GM23338 (cell line): ENCODE data around the gene COX15. TPM values are rescaled to one million over a fixed set of nuclear protein-coding genes. Genes with fewer than 3 reads are reported as not detected.

Experiments used
- ATAC-seq: fragments of 200-7000 bp; cut with Tn5 transposase; 3 replicates; pipeline ENCODE4 v1.9.1; 2020
- DNase-seq: peaks from one replicate; pipeline ENCODE4 v3.0.0-alpha.2; 2015; ENCODE audit warnings: low spot score
- H2AFZ ChIP-seq: fragments of 200-600 bp; sonication (generic); 2 replicates; pipeline ENCODE4 v1.8.0; 2016; ENCODE audit warnings: antibody characterized with exemption, mild to moderate bottlenecking, moderate library complexity
- H3F3A ChIP-seq: fragments of 200-600 bp; sonication (generic); replicated peaks from 2 replicates; pipeline ENCODE4 v1.8.0; 2017; ENCODE audit warnings: antibody characterized with exemption, mixed run types, low read depth
- H3K27ac ChIP-seq: fragments of 200-600 bp; sonication (generic); 2 replicates; pipeline ENCODE4 v1.6.1; 2016; ENCODE audit warnings: low read depth
- H3K27me3 ChIP-seq: fragments of 200-600 bp; sonication (generic); 2 replicates; pipeline ENCODE4 v1.8.0; 2016; ENCODE audit warnings: mild to moderate bottlenecking, mixed run types, moderate library complexity; ENCODE audit not compliant: insufficient read depth
- H3K36me3 ChIP-seq: fragments of 200-600 bp; sonication (generic); 2 replicates; pipeline ENCODE4 v1.8.0; 2016; ENCODE audit warnings: mild to moderate bottlenecking; ENCODE audit not compliant: insufficient read depth
- H3K4me1 ChIP-seq: fragments of 200-600 bp; sonication (generic); 2 replicates; pipeline ENCODE4 v1.8.0; 2016; ENCODE audit warnings: mild to moderate bottlenecking, moderate library complexity; ENCODE audit not compliant: insufficient read depth
- H3K4me2 ChIP-seq: fragments of 200-600 bp; sonication (generic); 2 replicates; pipeline ENCODE4 v1.7.1; 2017; ENCODE audit warnings: mixed run types
- H3K4me3 ChIP-seq: fragments of 200-600 bp; sonication (generic); 2 replicates; pipeline ENCODE4 v1.6.1; 2016; ENCODE audit warnings: mixed run types
- H3K79me2 ChIP-seq: fragments of 200-600 bp; sonication (generic); replicated peaks from 2 replicates; pipeline ENCODE4 v1.8.0; 2017; ENCODE audit warnings: mild to moderate bottlenecking; ENCODE audit not compliant: insufficient read depth
- H3K9me2 ChIP-seq: fragments of 200-600 bp; sonication (generic); 2 replicates; pipeline ENCODE4 v1.8.0; 2017; ENCODE audit not compliant: insufficient read depth
- H4K20me1 ChIP-seq: fragments of 200-600 bp; sonication (generic); replicated peaks from 2 replicates; pipeline ENCODE4 v1.8.0; 2017; ENCODE audit warnings: mild to moderate bottlenecking; ENCODE audit not compliant: insufficient read depth
- H3K27ac Mint-ChIP-seq: 2 replicates; pipeline ENCODE4 v1.8.0; 2020; ENCODE audit warnings: inconsistent platforms, mild to moderate bottlenecking, moderate library complexity, mixed read lengths
- H3K27me3 Mint-ChIP-seq: 3 replicates; pipeline ENCODE4 v1.8.0; 2022; ENCODE audit warnings: low read depth, mild to moderate bottlenecking, moderate library complexity, mixed read lengths, inconsistent platforms; ENCODE audit not compliant: insufficient read depth, poor library complexity
- H3K36me3 Mint-ChIP-seq: 3 replicates; pipeline ENCODE4 v1.8.0; 2021; ENCODE audit warnings: low read depth, mild to moderate bottlenecking, inconsistent platforms, moderate library complexity, mixed read lengths
- H3K4me1 Mint-ChIP-seq: 3 replicates; pipeline ENCODE4 v1.8.0; 2020; ENCODE audit warnings: mild to moderate bottlenecking, inconsistent platforms, mixed read lengths
- H3K4me3 Mint-ChIP-seq: 3 replicates; pipeline ENCODE4 v1.8.0; 2021; ENCODE audit warnings: moderate library complexity, mild to moderate bottlenecking, inconsistent platforms, mixed read lengths
- H3K9me3 Mint-ChIP-seq: 3 replicates; pipeline ENCODE4 v1.8.0; 2020; ENCODE audit warnings: moderate library complexity, mild to moderate bottlenecking, inconsistent platforms, mixed read lengths
- CREB1 ChIP-seq: fragments of 250-450 bp; sonication (Bioruptor Pico); IDR thresholded peaks from 2 replicates; pipeline ENCODE4 v1.5.0; 2020; ENCODE audit warnings: low read depth, mild to moderate bottlenecking, moderate library complexity
- EZH2 ChIP-seq: fragments of 200-600 bp; sonication (generic); IDR thresholded peaks from one replicate; pipeline ENCODE4 v1.8.0; 2017; ENCODE audit warnings: antibody characterized with exemption, mild to moderate bottlenecking, low read depth; ENCODE audit not compliant: unreplicated experiment
- EZH2phosphoT487 ChIP-seq: fragments of 200-600 bp; sonication (generic); IDR thresholded peaks from one replicate; pipeline ENCODE4 v1.8.1; 2018; ENCODE audit warnings: antibody characterized with exemption; ENCODE audit not compliant: unreplicated experiment
- JUNB ChIP-seq: IDR thresholded peaks from one replicate; pipeline ENCODE4 v1.6.1; 2016; ENCODE audit warnings: antibody characterized with exemption; ENCODE audit not compliant: unreplicated experiment
- NANOG ChIP-seq: IDR thresholded peaks from 2 replicates; pipeline ENCODE4 v1.6.1; 2016; ENCODE audit warnings: antibody characterized with exemption, borderline replicate concordance
- POLR2AphosphoS5 ChIP-seq: IDR thresholded peaks from 2 replicates; pipeline ENCODE4 v1.6.1; 2016; ENCODE audit warnings: antibody characterized with exemption, low read depth
- STAT1 ChIP-seq: IDR thresholded peaks from one replicate; pipeline ENCODE4 v1.6.1; 2016; ENCODE audit warnings: antibody characterized with exemption; ENCODE audit not compliant: unreplicated experiment
- ZNF114 ChIP-seq: fragments of 250-450 bp; sonication (Bioruptor Pico); IDR thresholded peaks from 2 replicates; pipeline ENCODE4 v1.5.0; 2020; ENCODE audit warnings: mild to moderate bottlenecking, moderate library complexity
- ZNF331 ChIP-seq: fragments of 250-450 bp; sonication (Bioruptor Pico); IDR thresholded peaks from 2 replicates; pipeline ENCODE4 v1.5.0; 2020; ENCODE audit warnings: low read depth, mild to moderate bottlenecking, moderate library complexity
- polyA plus RNA-seq: library from polyadenylated mRNA; unstranded; fragments of >200 nt; fragmentation: Nextera tagmentation; extraction: Ambion mirVana; gene quantifications from 2 replicates; pipeline ENCODE4 v1.2.1, GENCODE V29; 2016
- total RNA-seq: library from RNA; depleted of rRNA; stranded (reverse); fragments of >200 nt; shearing (Covaris generic); gene quantifications from 2 replicates; pipeline ENCODE4 v1.2.3, GENCODE V29; 2014
- TF ChIP-seq, protein P1 (sequence below), 2 experiments: fragments of 200-600 bp in 1 of 2; sonication (generic) in 1 of 2; conservative IDR thresholded peaks; 2 replicates each; pipeline versions ENCODE4 v1.5.1 to v1.6.1; 2016 to 2017; ENCODE audit warnings: antibody characterized with exemption in 2 of 2, low read depth in 2 of 2, mild to moderate bottlenecking in 2 of 2, moderate library complexity in 1 of 2
- TF ChIP-seq, protein P2 (sequence below): IDR thresholded peaks from one replicate; pipeline ENCODE4 v1.6.1; 2018; ENCODE audit warnings: antibody characterized with exemption; ENCODE audit not compliant: unreplicated experiment
- TF ChIP-seq, protein P3 (sequence below): fragments of 250-450 bp; sonication (Bioruptor Pico); IDR thresholded peaks from 2 replicates; pipeline ENCODE4 v1.5.0; 2020; ENCODE audit warnings: mild to moderate bottlenecking, moderate library complexity
- TF ChIP-seq, protein P4 (sequence below): IDR thresholded peaks from 2 replicates; pipeline ENCODE4 v1.6.1; 2016; ENCODE audit warnings: antibody characterized with exemption

COX15 gene
- total and polyA plus RNA-seq, 2 experiments from 2014 or later = 22.3 to 38.1 TPM

DNA sequence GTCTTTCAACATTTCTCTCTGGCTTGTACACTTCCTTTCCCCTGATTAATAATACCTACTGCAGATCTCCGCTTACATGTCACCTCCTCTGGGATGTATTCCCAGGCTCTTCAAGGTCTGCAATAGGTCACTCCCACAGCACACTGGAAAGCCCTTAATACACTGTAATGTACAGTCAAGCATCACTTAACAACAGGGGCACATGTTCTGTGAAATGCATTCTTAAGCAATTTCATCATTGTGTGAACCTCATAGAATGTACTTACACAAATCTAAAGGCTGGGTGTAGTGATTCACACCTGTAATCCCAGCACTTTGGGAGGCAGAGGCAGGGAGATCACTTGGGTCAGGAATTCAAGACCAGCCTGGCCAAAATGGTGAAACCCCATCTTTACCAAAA lies 1.9 kb downstream of the COX15 start:
- no peaks in the 10 kb centered on the region; the same call in none of the 2 replicates for H4K20me1 ChIP-seq
- peaks cover 23% of the 10 kb centered on the region for H3K36me3 ChIP-seq
- no peak overlapping the region for H3K4me3 Mint-ChIP-seq
- H3K9me2 ChIP-seq = no peaks in the 10 kb centered on the region
- H3K27ac ChIP-seq = no peak overlapping the region
- peaks cover 7% of the 10 kb centered on the region for H3K27me3 Mint-ChIP-seq
- TF ChIP-seq, protein P1, sequence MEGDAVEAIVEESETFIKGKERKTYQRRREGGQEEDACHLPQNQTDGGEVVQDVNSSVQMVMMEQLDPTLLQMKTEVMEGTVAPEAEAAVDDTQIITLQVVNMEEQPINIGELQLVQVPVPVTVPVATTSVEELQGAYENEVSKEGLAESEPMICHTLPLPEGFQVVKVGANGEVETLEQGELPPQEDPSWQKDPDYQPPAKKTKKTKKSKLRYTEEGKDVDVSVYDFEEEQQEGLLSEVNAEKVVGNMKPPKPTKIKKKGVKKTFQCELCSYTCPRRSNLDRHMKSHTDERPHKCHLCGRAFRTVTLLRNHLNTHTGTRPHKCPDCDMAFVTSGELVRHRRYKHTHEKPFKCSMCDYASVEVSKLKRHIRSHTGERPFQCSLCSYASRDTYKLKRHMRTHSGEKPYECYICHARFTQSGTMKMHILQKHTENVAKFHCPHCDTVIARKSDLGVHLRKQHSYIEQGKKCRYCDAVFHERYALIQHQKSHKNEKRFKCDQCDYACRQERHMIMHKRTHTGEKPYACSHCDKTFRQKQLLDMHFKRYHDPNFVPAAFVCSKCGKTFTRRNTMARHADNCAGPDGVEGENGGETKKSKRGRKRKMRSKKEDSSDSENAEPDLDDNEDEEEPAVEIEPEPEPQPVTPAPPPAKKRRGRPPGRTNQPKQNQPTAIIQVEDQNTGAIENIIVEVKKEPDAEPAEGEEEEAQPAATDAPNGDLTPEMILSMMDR (conservative IDR thresholded peaks at IDR 0.05; ENCODE audit: low read depth in 2 of 2) = no peak
- TF ChIP-seq JUNB = no peak
- TF ChIP-seq ZNF114 (CRISPR knock-in tag) = no peak
- TF ChIP-seq, protein P2, sequence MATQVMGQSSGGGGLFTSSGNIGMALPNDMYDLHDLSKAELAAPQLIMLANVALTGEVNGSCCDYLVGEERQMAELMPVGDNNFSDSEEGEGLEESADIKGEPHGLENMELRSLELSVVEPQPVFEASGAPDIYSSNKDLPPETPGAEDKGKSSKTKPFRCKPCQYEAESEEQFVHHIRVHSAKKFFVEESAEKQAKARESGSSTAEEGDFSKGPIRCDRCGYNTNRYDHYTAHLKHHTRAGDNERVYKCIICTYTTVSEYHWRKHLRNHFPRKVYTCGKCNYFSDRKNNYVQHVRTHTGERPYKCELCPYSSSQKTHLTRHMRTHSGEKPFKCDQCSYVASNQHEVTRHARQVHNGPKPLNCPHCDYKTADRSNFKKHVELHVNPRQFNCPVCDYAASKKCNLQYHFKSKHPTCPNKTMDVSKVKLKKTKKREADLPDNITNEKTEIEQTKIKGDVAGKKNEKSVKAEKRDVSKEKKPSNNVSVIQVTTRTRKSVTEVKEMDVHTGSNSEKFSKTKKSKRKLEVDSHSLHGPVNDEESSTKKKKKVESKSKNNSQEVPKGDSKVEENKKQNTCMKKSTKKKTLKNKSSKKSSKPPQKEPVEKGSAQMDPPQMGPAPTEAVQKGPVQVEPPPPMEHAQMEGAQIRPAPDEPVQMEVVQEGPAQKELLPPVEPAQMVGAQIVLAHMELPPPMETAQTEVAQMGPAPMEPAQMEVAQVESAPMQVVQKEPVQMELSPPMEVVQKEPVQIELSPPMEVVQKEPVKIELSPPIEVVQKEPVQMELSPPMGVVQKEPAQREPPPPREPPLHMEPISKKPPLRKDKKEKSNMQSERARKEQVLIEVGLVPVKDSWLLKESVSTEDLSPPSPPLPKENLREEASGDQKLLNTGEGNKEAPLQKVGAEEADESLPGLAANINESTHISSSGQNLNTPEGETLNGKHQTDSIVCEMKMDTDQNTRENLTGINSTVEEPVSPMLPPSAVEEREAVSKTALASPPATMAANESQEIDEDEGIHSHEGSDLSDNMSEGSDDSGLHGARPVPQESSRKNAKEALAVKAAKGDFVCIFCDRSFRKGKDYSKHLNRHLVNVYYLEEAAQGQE = no peak
- TF ChIP-seq, protein P3, sequence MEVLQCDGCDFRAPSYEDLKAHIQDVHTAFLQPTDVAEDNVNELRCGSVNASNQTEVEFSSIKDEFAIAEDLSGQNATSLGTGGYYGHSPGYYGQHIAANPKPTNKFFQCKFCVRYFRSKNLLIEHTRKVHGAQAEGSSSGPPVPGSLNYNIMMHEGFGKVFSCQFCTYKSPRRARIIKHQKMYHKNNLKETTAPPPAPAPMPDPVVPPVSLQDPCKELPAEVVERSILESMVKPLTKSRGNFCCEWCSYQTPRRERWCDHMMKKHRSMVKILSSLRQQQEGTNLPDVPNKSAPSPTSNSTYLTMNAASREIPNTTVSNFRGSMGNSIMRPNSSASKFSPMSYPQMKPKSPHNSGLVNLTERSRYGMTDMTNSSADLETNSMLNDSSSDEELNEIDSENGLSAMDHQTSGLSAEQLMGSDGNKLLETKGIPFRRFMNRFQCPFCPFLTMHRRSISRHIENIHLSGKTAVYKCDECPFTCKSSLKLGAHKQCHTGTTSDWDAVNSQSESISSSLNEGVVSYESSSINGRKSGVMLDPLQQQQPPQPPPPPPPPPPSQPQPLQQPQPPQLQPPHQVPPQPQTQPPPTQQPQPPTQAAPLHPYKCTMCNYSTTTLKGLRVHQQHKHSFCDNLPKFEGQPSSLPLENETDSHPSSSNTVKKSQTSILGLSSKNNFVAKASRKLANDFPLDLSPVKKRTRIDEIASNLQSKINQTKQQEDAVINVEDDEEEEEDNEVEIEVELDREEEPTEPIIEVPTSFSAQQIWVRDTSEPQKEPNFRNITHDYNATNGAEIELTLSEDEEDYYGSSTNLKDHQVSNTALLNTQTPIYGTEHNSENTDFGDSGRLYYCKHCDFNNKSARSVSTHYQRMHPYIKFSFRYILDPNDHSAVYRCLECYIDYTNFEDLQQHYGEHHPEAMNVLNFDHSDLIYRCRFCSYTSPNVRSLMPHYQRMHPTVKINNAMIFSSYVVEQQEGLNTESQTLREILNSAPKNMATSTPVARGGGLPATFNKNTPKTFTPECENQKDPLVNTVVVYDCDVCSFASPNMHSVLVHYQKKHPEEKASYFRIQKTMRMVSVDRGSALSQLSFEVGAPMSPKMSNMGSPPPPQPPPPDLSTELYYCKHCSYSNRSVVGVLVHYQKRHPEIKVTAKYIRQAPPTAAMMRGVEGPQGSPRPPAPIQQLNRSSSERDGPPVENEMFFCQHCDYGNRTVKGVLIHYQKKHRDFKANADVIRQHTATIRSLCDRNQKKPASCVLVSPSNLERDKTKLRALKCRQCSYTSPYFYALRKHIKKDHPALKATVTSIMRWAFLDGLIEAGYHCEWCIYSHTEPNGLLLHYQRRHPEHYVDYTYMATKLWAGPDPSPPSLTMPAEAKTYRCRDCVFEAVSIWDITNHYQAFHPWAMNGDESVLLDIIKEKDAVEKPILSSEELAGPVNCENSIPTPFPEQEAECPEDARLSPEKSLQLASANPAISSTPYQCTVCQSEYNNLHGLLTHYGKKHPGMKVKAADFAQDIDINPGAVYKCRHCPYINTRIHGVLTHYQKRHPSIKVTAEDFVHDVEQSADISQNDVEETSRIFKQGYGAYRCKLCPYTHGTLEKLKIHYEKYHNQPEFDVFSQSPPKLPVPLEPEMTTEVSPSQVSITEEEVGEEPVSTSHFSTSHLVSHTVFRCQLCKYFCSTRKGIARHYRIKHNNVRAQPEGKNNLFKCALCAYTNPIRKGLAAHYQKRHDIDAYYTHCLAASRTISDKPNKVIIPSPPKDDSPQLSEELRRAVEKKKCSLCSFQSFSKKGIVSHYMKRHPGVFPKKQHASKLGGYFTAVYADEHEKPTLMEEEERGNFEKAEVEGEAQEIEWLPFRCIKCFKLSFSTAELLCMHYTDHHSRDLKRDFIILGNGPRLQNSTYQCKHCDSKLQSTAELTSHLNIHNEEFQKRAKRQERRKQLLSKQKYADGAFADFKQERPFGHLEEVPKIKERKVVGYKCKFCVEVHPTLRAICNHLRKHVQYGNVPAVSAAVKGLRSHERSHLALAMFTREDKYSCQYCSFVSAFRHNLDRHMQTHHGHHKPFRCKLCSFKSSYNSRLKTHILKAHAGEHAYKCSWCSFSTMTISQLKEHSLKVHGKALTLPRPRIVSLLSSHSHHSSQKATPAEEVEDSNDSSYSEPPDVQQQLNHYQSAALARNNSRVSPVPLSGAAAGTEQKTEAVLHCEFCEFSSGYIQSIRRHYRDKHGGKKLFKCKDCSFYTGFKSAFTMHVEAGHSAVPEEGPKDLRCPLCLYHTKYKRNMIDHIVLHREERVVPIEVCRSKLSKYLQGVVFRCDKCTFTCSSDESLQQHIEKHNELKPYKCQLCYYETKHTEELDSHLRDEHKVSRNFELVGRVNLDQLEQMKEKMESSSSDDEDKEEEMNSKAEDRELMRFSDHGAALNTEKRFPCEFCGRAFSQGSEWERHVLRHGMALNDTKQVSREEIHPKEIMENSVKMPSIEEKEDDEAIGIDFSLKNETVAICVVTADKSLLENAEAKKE (CRISPR knock-in tag) = no peak
- no peak for TF ChIP-seq EZH2
- no peak for TF ChIP-seq CREB1 (CRISPR knock-in tag)
- no peak for TF ChIP-seq STAT1
- TF ChIP-seq, protein P4, sequence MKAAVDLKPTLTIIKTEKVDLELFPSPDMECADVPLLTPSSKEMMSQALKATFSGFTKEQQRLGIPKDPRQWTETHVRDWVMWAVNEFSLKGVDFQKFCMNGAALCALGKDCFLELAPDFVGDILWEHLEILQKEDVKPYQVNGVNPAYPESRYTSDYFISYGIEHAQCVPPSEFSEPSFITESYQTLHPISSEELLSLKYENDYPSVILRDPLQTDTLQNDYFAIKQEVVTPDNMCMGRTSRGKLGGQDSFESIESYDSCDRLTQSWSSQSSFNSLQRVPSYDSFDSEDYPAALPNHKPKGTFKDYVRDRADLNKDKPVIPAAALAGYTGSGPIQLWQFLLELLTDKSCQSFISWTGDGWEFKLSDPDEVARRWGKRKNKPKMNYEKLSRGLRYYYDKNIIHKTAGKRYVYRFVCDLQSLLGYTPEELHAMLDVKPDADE = no peak
- no peak for TF ChIP-seq NANOG
- TF ChIP-seq ZNF331 (CRISPR knock-in tag) = no peak
- no peak for TF ChIP-seq POLR2AphosphoS5
- TF ChIP-seq EZH2phosphoT487 = no peak
- H3K4me2 ChIP-seq = no peak overlapping the region
- no peak overlapping the region for H2AFZ ChIP-seq
- peaks cover 4% of the 10 kb centered on the region; the same call in 1 of the 2 replicates for H3K4me1 ChIP-seq
- peaks cover 2% of the 10 kb centered on the region; the same call in 1 of the 3 replicates for H3K9me3 Mint-ChIP-seq
- H3K79me2 ChIP-seq = peaks cover 34% of the 10 kb centered on the region
- DNase-seq (no peak), ATAC-seq (no peak)
- peaks cover 23% of the 10 kb centered on the region for H3K36me3 Mint-ChIP-seq
- no peaks in the 10 kb centered on the region for H3K27me3 ChIP-seq
- H3F3A ChIP-seq = no peaks in the 10 kb centered on the region
- no peak overlapping the region for H3K27ac Mint-ChIP-seq
- peaks cover 7% of the 10 kb centered on the region for H3K4me1 Mint-ChIP-seq
- H3K4me3 ChIP-seq = no peak overlapping the region
